GM12874 (cell line): Measurements from ENCODE around the gene TRAPPC12.

Experiments used
- TF ChIP-seq, protein P1 (sequence below): IDR thresholded peaks from 2 replicates; pipeline ENCODE4 v1.5.1; 2011; ENCODE audit warnings: low read depth, mild to moderate bottlenecking, control low read depth, low read length, moderate library complexity; ENCODE audit not compliant: insufficient read depth

TRAPPC12 gene

DNA sequence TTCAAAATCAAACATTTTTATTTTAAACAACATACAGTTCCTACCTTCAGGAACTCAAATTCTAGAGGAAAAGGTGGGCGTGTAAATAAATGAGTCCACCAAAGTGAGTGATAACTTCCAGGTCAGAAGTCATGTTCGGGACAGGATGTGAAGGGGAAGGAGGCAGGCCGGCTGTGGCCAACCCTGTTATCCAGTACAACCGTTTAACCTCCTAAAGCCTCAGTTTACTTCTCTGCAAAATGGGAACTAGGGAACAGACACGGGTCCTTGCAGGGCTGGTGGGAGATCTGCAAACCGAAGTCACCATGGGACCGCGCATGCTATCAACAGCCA lies 2.2 kb upstream of the TRAPPC12 start:
- TF ChIP-seq, protein P1, sequence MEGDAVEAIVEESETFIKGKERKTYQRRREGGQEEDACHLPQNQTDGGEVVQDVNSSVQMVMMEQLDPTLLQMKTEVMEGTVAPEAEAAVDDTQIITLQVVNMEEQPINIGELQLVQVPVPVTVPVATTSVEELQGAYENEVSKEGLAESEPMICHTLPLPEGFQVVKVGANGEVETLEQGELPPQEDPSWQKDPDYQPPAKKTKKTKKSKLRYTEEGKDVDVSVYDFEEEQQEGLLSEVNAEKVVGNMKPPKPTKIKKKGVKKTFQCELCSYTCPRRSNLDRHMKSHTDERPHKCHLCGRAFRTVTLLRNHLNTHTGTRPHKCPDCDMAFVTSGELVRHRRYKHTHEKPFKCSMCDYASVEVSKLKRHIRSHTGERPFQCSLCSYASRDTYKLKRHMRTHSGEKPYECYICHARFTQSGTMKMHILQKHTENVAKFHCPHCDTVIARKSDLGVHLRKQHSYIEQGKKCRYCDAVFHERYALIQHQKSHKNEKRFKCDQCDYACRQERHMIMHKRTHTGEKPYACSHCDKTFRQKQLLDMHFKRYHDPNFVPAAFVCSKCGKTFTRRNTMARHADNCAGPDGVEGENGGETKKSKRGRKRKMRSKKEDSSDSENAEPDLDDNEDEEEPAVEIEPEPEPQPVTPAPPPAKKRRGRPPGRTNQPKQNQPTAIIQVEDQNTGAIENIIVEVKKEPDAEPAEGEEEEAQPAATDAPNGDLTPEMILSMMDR = no peak

DNA sequence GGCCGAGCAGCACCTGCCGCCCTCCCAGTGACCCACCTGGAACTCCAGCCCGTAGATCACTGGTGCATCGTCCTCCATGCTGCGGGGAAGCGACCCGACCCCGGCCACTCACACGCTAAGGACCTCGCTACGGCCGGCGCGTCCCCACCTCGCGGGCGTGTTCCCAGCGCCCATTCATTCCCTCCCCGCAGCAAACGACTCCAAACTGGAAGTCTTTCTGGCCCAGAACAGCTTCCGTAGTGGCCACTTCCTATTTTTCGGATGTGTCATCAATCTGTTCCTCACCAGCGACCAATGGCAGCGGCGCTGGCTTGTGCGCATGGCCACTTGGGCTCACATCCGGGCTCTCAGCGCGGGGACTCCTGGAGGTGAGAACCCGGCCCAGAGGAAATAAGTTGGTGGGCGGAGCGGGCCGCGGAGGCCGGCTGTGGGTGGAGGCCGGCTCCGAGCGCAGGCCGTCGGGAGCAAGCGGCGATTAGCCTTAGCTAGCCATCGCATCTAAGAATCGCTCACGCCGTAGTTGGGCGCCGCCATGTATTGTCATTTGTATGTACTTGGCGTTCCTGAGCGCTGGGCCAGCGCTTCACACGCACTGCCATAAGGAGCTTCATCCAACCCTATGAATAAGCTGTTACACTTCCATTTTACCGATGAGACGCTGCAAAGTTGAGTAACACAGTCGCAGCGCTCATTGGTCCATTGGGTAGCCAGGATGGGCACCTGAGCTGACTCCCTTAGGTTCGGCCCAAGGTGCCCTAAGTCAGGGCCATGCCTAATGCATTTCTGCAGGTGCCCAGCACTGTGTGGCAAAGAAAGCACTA lies 1.7 kb upstream of the TRAPPC12 start, which contains the start of gene EIPR1:
Gene EIPR1, minus strand, starts transcription at position 207 of the 821 bp plus-strand sequence. Its CDS starts 129 bp downstream, at position 78.
- TF ChIP-seq, protein P1 = no peak

DNA sequence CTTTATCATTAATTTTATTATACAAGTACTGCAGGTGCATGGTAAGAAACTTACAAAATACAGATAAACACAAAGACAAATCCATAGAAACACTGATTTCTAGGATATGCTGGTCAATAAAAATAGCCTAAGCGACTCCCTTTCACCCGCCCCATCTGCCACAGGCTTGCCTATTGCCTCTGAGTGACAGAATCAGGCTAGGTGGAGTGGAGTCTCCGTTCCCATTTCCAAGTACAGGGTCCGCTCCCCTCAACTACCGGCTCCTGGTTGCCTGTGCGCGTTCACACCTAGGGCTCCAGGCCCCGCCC lies 201 bp upstream of the TRAPPC12 start:
- TF ChIP-seq, protein P1 = no peak

DNA sequence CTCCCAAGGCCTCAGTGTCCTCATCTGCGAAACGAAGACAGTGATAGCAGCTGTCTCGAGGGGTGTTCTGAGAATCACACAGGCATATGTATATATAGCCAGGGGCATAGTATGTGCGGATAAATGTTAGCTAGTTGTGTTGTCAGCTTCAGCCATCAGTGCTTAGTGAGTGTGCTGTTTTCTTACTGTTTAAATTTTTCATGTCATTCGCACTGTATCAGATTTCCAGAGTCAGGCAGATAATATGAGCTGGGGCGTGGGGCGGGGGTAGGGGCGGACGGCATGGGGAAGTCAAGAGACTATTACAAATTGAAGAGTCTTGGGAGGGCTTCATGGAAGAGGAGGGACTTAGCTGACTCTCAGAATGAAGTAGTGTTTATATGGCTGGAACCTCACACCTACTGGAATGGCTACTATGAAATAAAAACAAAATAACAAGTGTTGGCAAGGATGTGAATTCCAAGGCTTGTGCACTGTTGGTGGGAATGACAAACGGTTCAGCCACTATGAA lies 7.0 kb downstream of the TRAPPC12 start:
- TF ChIP-seq, protein P1 = no peak

DNA sequence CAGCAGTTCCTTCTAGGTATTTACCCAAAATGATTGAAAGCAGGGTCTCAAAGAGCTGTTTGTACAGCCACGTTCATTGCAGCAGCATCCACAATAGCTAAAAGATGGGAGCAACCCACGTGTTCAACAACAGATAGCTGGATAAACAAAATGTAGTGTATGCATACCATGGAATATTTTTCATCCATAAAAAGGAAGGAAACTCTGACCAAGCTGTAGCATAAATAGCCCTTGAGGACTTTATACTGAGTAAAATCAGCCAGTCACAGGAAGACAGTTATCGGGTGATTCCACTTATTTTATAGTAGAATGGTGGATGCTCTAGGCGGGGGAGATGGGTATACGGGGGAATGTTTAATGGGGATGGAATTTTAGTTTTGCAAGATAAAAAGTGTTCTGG lies 7.5 kb downstream of the TRAPPC12 start:
- TF ChIP-seq, protein P1 = no peak

DNA sequence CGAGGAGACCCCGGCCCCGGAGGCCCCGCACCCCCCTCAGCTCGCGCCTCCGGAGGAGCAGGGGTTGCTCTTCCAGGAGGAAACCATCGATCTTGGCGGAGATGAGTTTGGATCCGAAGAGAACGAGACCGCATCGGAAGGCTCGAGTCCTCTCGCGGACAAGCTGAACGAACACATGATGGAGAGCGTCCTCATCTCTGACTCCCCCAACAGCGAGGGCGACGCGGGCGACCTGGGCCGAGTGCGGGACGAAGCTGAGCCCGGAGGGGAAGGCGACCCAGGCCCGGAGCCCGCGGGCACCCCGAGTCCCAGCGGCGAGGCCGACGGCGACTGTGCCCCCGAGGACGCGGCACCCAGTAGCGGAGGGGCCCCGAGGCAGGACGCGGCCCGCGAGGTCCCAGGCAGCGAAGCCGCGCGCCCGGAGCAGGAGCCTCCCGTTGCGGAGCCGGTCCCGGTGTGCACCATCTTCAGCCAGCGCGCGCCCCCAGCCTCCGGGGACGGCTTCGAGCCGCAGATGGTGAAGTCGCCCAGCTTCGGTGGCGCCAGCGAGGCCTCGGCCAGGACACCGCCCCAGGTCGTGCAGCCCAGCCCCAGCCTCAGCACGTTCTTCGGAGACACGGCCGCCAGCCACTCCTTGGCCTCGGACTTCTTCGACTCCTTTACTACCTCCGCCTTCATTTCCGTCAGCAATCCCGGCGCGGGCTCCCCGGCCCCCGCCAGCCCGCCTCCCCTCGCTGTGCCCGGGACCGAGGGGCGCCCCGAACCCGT lies 8.3 kb downstream of the TRAPPC12 start:
- TF ChIP-seq, protein P1 = no peak

DNA sequence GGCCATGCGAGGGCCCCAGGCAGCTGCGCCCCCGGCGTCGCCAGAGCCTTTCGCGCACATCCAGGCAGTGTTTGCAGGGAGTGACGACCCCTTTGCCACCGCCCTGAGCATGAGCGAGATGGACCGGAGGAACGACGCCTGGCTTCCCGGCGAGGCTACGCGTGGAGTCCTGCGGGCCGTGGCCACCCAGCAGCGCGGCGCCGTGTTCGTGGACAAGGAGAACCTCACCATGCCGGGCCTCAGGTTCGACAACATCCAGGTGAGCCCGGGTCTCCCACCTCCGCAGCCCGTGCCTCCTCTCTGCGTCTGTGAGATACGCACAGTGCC lies 8.9 kb downstream of the TRAPPC12 start:
- TF ChIP-seq, protein P1 = no peak
